Parathyroid adenoma (tissue), 2 donors: ENCODE measurements around the gene PARP8.

ENCODE experiments used
- H2AFZ ChIP-seq: fragments of 300-600 bp; sonication (generic); one replicate; pipeline ENCODE4 v1.7.0; 2017; ENCODE audit warnings: antibody characterized with exemption, mild to moderate bottlenecking
- H3K27ac ChIP-seq: fragments of 300-600 bp; sonication (generic); one replicate; pipeline ENCODE4 v1.7.0; 2017
- H3K27me3 ChIP-seq: fragments of 300-600 bp; sonication (generic); one replicate; pipeline ENCODE4 v1.7.0; 2017; ENCODE audit warnings: low read length; ENCODE audit not compliant: control insufficient read depth, insufficient read depth
- H3K36me3 ChIP-seq: fragments of 300-600 bp; sonication (generic); one replicate; pipeline ENCODE4 v1.7.0; 2017; ENCODE audit warnings: low read length; ENCODE audit not compliant: control insufficient read depth, insufficient read depth
- H3K4me1 ChIP-seq: fragments of 300-600 bp; sonication (generic); one replicate; pipeline ENCODE4 v1.7.0; 2017; ENCODE audit warnings: control low read depth
- H3K4me2 ChIP-seq: fragments of 300-600 bp; sonication (generic); one replicate; pipeline ENCODE4 v1.7.0; 2017; ENCODE audit warnings: low read length
- H3K4me3 ChIP-seq: fragments of 300-600 bp; sonication (generic); one replicate; pipeline ENCODE4 v1.7.0; 2017; ENCODE audit warnings: low read depth, low read length
- H3K79me2 ChIP-seq: fragments of 300-600 bp; sonication (generic); one replicate; pipeline ENCODE4 v1.7.0; 2017; ENCODE audit warnings: control low read depth
- H3K9ac ChIP-seq: fragments of 300-600 bp; sonication (generic); one replicate; pipeline ENCODE4 v1.7.0; 2017; ENCODE audit warnings: mild to moderate bottlenecking
- H3K9me3 ChIP-seq: fragments of 300-600 bp; sonication (generic); one replicate; pipeline ENCODE4 v1.7.0; 2017; ENCODE audit warnings: low read length; ENCODE audit not compliant: control insufficient read depth
- CTCF ChIP-seq: fragments of 300-600 bp; sonication (generic); IDR thresholded peaks from one replicate; pipeline ENCODE4 v1.7.0; 2017; ENCODE audit warnings: antibody characterized with exemption, mild to moderate bottlenecking
- donor health status: primary hyperparathyroidism.

Gene PARP8

GRCh38 chr5:50766042-50766441, 99.6 kb downstream of the PARP8 start:
- Histone ChIP-seq H3K9me3 (no peaks in the 10 kb centered on the region), H3K9ac (no peak overlapping the region), H3K79me2 (peaks cover 2% of the 10 kb centered on the region), H3K27ac (no peak overlapping the region), H3K4me1 (peaks cover 3% of the 10 kb centered on the region), H3K4me3 (no peak overlapping the region), H3K36me3 (no peaks in the 10 kb centered on the region), H2AFZ (no peak overlapping the region), H3K4me2 (no peak overlapping the region), H3K27me3 (no peaks in the 10 kb centered on the region)
- TF ChIP-seq CTCF: no peak

- Histone ChIP-seq H3K27ac (no peak overlapping the region), H3K9ac (no peak overlapping the region), H3K4me1 (peaks cover 3% of the 10 kb centered on the region), H3K4me3 (no peak overlapping the region), H3K9me3 (no peaks in the 10 kb centered on the region), H3K27me3 (no peaks in the 10 kb centered on the region), H2AFZ (no peak overlapping the region), H3K4me2 (no peak overlapping the region), H3K36me3 (no peaks in the 10 kb centered on the region), H3K79me2 (peaks cover 2% of the 10 kb centered on the region)
- no peak for TF ChIP-seq CTCF
Observed at GRCh38 chr5:50766462-50766861, 100.0 kb downstream of the PARP8 start.

- TF ChIP-seq CTCF: no peak
- Histone ChIP-seq H3K36me3 (no peaks in the 10 kb centered on the region), H3K4me3 (no peak overlapping the region), H3K4me1 (peaks cover 3% of the 10 kb centered on the region), H3K79me2 (peaks cover 2% of the 10 kb centered on the region), H3K9ac (no peak overlapping the region), H3K27ac (no peak overlapping the region), H3K27me3 (no peaks in the 10 kb centered on the region), H3K4me2 (no peak overlapping the region), H2AFZ (no peak overlapping the region), H3K9me3 (no peaks in the 10 kb centered on the region)
Observed at GRCh38 chr5:50766967-50767366, 100.5 kb downstream of the PARP8 start.

- H3K27ac ChIP-seq: no peak overlapping the region
- H3K79me2 ChIP-seq: peaks cover 2% of the 10 kb centered on the region
- H3K4me3 ChIP-seq: no peak overlapping the region
- H2AFZ ChIP-seq: no peak overlapping the region
- no peak overlapping the region for H3K9ac ChIP-seq
- H3K4me1 ChIP-seq: peaks cover 3% of the 10 kb centered on the region
- H3K36me3 ChIP-seq: no peaks in the 10 kb centered on the region
- H3K9me3 ChIP-seq: no peaks in the 10 kb centered on the region
- TF ChIP-seq CTCF: no peak
- no peak overlapping the region for H3K4me2 ChIP-seq
- H3K27me3 ChIP-seq: no peaks in the 10 kb centered on the region
Observed at GRCh38 chr5:50767588-50767987, 101.2 kb downstream of the PARP8 start.

- H3K4me1 ChIP-seq: peaks cover 3% of the 10 kb centered on the region
- no peaks in the 10 kb centered on the region for H3K36me3 ChIP-seq
- no peak overlapping the region for H3K9ac ChIP-seq
- no peak overlapping the region for H3K4me3 ChIP-seq
- H3K27ac ChIP-seq: no peak overlapping the region
- no peak overlapping the region for H2AFZ ChIP-seq
- no peaks in the 10 kb centered on the region for H3K9me3 ChIP-seq
- no peak for TF ChIP-seq CTCF
- peaks cover 2% of the 10 kb centered on the region for H3K79me2 ChIP-seq
- no peaks in the 10 kb centered on the region for H3K27me3 ChIP-seq
- no peak overlapping the region for H3K4me2 ChIP-seq
Observed at GRCh38 chr5:50768634-50769033, 102.2 kb downstream of the PARP8 start.
